Suprapubic skin (tissue), 4 donors: ENCODE results near the gene DHX16. TPM values are rescaled to one million over a fixed set of nuclear protein-coding genes. Genes with fewer than 3 reads are reported as not detected.

Experiments
- DNase-seq, 2 donors: peaks; one replicate each; pipeline ENCODE4 v3.0.0-alpha.2; 2019; ENCODE audit warnings: low spot score in 2 of 2
- H3K27ac ChIP-seq: fragments of 200-600 bp; sonication (generic); one replicate; pipeline ENCODE4 v1.5.1; 2019
- H3K27me3 ChIP-seq: fragments of 200-600 bp; sonication (generic); one replicate; pipeline ENCODE4 v1.5.1; 2019
- H3K36me3 ChIP-seq: fragments of 200-600 bp; sonication (generic); one replicate; pipeline ENCODE4 v1.5.1; 2019
- H3K4me1 ChIP-seq: fragments of 200-600 bp; sonication (generic); one replicate; pipeline ENCODE4 v1.5.1; 2019
- H3K4me3 ChIP-seq: fragments of 200-600 bp; sonication (generic); one replicate; pipeline ENCODE4 v1.5.1; 2019; ENCODE audit warnings: mild to moderate bottlenecking
- H3K9me3 ChIP-seq: fragments of 200-600 bp; sonication (generic); one replicate; pipeline ENCODE4 v1.5.1; 2019
- EP300 ChIP-seq: sonication (generic); formaldehyde crosslinking; IDR thresholded peaks from one replicate; pipeline ENCODE4 v1.6.1; 2017; ENCODE audit warnings: antibody characterized with exemption
- POLR2A ChIP-seq, 2 donors: fragments of 450-650 bp; IDR thresholded peaks; one replicate each; pipeline ENCODE4 v1.6.1; 2017; ENCODE audit warnings: antibody characterized with exemption in 2 of 2, mild to moderate bottlenecking in 2 of 2, moderate library complexity in 2 of 2
- POLR2AphosphoS5 ChIP-seq, 3 donors: sonication (generic); formaldehyde crosslinking; IDR thresholded peaks; one replicate each; pipeline ENCODE4 v1.6.1; 2017; ENCODE audit warnings: antibody characterized with exemption in 3 of 3
- WGBS: methylation state at CpG from one replicate; pipeline ENCODE4 v1.1.5; 2018; 5-methylcytosine and 5-hydroxymethylcytosine counted together
- total RNA-seq, 4 donors: library from RNA; depleted of rRNA; stranded (reverse); fragments of >200 nt; gene quantifications; one replicate each; pipeline ENCODE4 v1.1.0, GENCODE V29; 2016
- TF ChIP-seq, protein P1 (sequence below), 2 donors: fragments of 200-600 bp in 1 of 2; fragments of 450-650 bp in 1 of 2; sonication (generic) in 1 of 2; IDR thresholded peaks; one replicate each; pipeline ENCODE4 v1.5.1; 2016 to 2019; ENCODE audit warnings: antibody characterized with exemption in 2 of 2, mild to moderate bottlenecking in 1 of 2, moderate library complexity in 1 of 2

Gene DHX16
- total RNA-seq, 4 donors from 2014 or later, result 24.3 to 48.5 (median 33.7) TPM

DNA sequence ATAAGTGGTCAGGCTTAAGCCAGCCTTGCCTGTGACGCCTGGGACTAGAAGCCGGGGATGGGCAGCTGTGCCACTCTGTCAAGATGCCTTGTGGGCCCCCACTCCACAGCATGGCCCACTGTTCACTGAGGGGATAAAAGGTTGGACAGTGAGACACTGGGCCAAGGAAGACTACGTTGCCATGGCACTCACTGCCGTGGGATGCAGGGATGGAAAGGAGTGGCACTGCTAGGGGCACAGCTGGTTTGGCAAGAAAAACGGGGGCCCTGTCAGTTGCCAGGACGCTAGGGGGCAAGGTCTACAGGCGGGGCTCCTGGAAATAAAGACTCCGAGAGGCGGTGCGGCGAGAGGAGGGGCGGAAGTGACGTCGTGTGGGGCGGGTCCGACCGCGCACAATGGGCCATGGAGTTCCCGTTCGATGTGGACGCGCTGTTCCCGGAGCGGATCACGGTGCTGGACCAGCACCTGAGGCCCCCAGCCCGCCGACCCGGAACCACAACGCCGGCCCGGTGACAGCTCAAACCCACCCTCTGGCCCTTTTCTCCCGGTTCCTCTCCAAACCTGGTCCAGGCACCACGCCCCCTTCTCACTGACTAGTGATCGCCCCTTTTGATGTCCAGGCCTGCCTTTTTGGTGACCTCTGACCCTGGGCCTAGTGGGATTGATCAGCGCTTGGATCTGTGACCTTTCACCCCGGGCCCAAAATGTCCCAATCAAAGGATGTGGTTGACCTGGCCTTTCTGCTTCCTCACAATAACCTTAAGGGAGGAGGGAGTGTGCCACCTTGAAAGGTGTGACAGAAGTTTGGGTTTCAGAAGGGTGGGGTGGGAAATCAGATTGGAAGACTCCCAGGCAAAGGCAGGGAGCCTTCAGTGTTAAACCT is 46.1 kb downstream of the DHX16 start, which contains the start of gene ATAT1:
Gene ATAT1, plus strand, starts transcription at position 391 of the 883 bp plus-strand sequence.
- peak; percentile 95 to 96 for DNase-seq
- H3K4me3 ChIP-seq, result peak within 1 kb of the TSS; percentile 66
- WGBS, result 3% methylated on average over 25 of the region's 36 CpGs
- peaks cover 19% of the 10 kb centered on the region for H3K4me1 ChIP-seq
- H3K36me3 ChIP-seq, result peaks cover 65% of the 10 kb centered on the region
- TF ChIP-seq EP300 (peak; percentile 26), POLR2A (IDR thresholded peaks at IDR 0.05) (peak in 1 of 2 donors; percentile 43), POLR2AphosphoS5 (IDR thresholded peaks at IDR 0.05) (peak in 1 of 3 donors; percentile 2)
- TF ChIP-seq, protein P1, sequence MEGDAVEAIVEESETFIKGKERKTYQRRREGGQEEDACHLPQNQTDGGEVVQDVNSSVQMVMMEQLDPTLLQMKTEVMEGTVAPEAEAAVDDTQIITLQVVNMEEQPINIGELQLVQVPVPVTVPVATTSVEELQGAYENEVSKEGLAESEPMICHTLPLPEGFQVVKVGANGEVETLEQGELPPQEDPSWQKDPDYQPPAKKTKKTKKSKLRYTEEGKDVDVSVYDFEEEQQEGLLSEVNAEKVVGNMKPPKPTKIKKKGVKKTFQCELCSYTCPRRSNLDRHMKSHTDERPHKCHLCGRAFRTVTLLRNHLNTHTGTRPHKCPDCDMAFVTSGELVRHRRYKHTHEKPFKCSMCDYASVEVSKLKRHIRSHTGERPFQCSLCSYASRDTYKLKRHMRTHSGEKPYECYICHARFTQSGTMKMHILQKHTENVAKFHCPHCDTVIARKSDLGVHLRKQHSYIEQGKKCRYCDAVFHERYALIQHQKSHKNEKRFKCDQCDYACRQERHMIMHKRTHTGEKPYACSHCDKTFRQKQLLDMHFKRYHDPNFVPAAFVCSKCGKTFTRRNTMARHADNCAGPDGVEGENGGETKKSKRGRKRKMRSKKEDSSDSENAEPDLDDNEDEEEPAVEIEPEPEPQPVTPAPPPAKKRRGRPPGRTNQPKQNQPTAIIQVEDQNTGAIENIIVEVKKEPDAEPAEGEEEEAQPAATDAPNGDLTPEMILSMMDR (IDR thresholded peaks at IDR 0.05), result peak; percentile 24 to 25
- no peaks in the 10 kb centered on the region for H3K9me3 ChIP-seq
- H3K27ac ChIP-seq, result peak within 1 kb of the TSS; percentile 92
- no peaks in the 10 kb centered on the region for H3K27me3 ChIP-seq

DNA sequence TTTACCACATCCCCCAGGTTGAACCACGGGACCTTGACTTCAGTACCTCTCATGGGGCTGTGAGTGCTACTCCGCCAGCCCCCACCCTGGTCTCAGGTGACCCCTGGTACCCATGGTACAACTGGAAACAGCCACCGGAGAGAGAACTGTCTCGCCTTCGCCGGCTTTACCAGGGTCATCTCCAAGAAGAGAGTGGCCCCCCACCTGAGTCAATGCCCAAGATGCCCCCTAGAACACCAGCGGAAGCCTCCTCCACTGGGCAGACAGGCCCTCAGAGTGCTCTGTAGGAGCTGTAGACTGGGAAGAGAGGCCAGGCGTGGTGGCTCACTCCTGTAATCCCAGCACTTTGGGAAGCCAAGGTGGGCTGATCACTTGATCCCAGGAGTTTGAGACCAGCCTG is 47.3 kb downstream of the DHX16 start:
- 99% methylated on average over 7 of the region's 8 CpGs for WGBS

DNA sequence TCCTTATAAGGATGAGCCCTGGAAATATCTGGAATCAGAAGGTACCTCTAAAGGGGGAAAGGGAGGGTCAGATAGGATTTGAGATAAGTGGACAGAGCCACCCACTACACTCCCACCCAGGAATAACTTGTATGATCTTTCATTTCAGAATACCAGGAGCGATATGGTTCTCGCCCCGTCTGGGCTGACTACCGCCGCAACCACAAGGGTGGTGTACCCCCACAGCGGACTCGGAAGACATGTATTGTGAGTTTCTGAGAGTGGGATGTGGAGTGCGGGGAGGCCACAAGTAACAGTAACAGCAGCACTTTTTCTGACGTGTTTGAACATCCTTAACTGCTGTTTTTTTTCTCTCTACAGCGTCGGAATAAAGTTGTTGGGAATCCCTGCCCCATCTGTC is 53.2 kb downstream of the DHX16 start:
- TF ChIP-seq POLR2AphosphoS5 (IDR thresholded peaks at IDR 0.05) (no peak), EP300 (no peak), POLR2A (IDR thresholded peaks at IDR 0.05) (no peak)
- TF ChIP-seq, protein P1 (IDR thresholded peaks at IDR 0.05), result no peak
- WGBS, result 93% methylated on average over 11 of the region's 11 CpGs
- Histone ChIP-seq H3K4me3 (no peak overlapping the region), H3K27me3 (no peaks in the 10 kb centered on the region), H3K36me3 (peaks cover 61% of the 10 kb centered on the region), H3K4me1 (peaks cover 18% of the 10 kb centered on the region), H3K9me3 (no peaks in the 10 kb centered on the region), H3K27ac (no peak overlapping the region)
- DNase-seq, result no peak

More for the DNA sequence above, 47.3 kb downstream of the DHX16 start:
- DNase-seq, result no peak
- TF ChIP-seq, protein P1 (IDR thresholded peaks at IDR 0.05), result no peak
- no peak for TF ChIP-seq EP300
- TF ChIP-seq POLR2AphosphoS5 (IDR thresholded peaks at IDR 0.05), result no peak
- no peak for TF ChIP-seq POLR2A (IDR thresholded peaks at IDR 0.05)
- H3K9me3 ChIP-seq, result no peaks in the 10 kb centered on the region
- peaks cover 77% of the 10 kb centered on the region for H3K36me3 ChIP-seq
- no peaks in the 10 kb centered on the region for H3K27me3 ChIP-seq
- H3K4me3 ChIP-seq, result no peak overlapping the region
- peaks cover 19% of the 10 kb centered on the region for H3K4me1 ChIP-seq
- no peak overlapping the region for H3K27ac ChIP-seq

DNA sequence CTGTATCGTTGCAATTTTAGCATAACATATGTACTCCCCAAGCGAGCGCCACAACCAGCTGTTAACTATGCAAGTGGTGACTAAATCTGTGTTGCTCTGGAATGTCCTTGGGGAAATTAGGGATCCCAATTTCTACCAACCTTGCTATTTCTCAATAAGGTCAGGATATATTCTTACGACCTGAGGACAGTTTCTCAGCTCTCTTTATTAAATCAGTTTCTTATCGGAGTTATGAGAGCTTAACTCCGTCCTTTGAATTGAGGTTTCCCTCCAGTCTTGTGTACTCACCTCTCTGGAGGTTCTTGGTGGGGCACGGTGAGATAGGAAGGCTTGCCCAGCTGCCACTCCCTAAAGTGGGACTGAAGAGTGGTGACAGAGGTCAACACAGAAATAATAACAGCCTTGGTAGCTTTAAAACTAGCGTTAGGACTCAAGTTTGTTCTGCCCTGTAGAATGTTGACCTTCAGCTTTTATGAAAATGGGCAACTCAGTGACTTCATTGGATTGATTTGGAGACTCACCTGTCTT is 54.5 kb downstream of the DHX16 start:
- H3K36me3 ChIP-seq, result peaks cover 49% of the 10 kb centered on the region
- H3K27ac ChIP-seq, result peak overlapping the region; percentile 98
- peak overlapping the region; percentile 90 for H3K4me3 ChIP-seq
- DNase-seq, result no peak
- no peaks in the 10 kb centered on the region for H3K27me3 ChIP-seq
- no peaks in the 10 kb centered on the region for H3K9me3 ChIP-seq
- peaks cover 30% of the 10 kb centered on the region for H3K4me1 ChIP-seq
- no peak for TF ChIP-seq POLR2AphosphoS5 (IDR thresholded peaks at IDR 0.05)
- TF ChIP-seq EP300, result no peak
- TF ChIP-seq, protein P1 (IDR thresholded peaks at IDR 0.05), result no peak
- TF ChIP-seq POLR2A (IDR thresholded peaks at IDR 0.05), result no peak
- 11% methylated on average over 8 of the region's 8 CpGs for WGBS
